Measurements from ENCODE around the gene ATG2A. TPM values are rescaled to one million over a fixed set of nuclear protein-coding genes. Genes with fewer than 3 reads are reported as not detected.

The ATG2A gene
- polyA plus RNA-seq, 1 donor (not counting 4 experiments of a cell fraction or from before 2014, with no cell fraction given), result 2.4 TPM

- DNase-seq (ENCODE audit: low read depth, low spot score) (no peak), FAIRE-seq (no peak)
- no peaks in the 10 kb centered on the region for H3K27me3 ChIP-seq (ENCODE audit: control insufficient read depth, extremely low read depth, insufficient read depth, low read length)
- no peaks in the 10 kb centered on the region for H3K9me3 ChIP-seq (ENCODE audit: control insufficient read depth, low read depth, low read length)
- H3K27ac ChIP-seq (ENCODE audit: control insufficient read depth, insufficient read depth, low read length), result no peak overlapping the region
- H4K20me1 ChIP-seq (ENCODE audit: control insufficient read depth, extremely low read depth, insufficient read depth, low read length), result peaks cover 22% of the 10 kb centered on the region
- no peak overlapping the region for H2AFZ ChIP-seq (ENCODE audit: control insufficient read depth, low read length)
- H3K9ac ChIP-seq (ENCODE audit: control insufficient read depth, extremely low read depth, insufficient read depth, low read length), result peak overlapping the region; percentile 26
- H3K79me2 ChIP-seq (ENCODE audit: control insufficient read depth, insufficient read depth, low read length), result peaks cover 79% of the 10 kb centered on the region
- peak overlapping the region; percentile 60 for H3K4me2 ChIP-seq (ENCODE audit: control insufficient read depth, extremely low read depth, insufficient read depth, low read depth, low read length)
- peaks cover 14% of the 10 kb centered on the region for H3K9me1 ChIP-seq (ENCODE audit: control insufficient read depth, extremely low read depth, insufficient read depth, low read length)
- no peak overlapping the region for H3K4me3 ChIP-seq (ENCODE audit: control insufficient read depth in 2 of 3, extremely low read depth in 1 of 3, insufficient read depth in 2 of 3, low read depth in 1 of 3, low read length in 3 of 3)
- peaks cover 65% of the 10 kb centered on the region for H3K4me1 ChIP-seq (ENCODE audit: control insufficient read depth, extremely low read depth, insufficient read depth, low read length)
- dilution Hi-C loops (cut with MboI; ENCODE audit: extremely low pct_ligation_motif_present, low sequenced_read_pairs), result no loop called here
- TF ChIP-seq CTCF (optimal IDR thresholded peaks at IDR 0.05 in 1 of 3, IDR thresholded peaks at IDR 0.05 in 1 of 3, conservative IDR thresholded peaks at IDR 0.05 in 1 of 3; ENCODE audit: extremely low read depth in 1 of 3, insufficient read depth in 2 of 3, low read length in 3 of 3) (no peak), EZH2 (IDR thresholded peaks at IDR 0.05; ENCODE audit: low read length) (no peak)
- peaks cover 25 to 55% of the 10 kb centered on the region in 2 experiments for H3K36me3 ChIP-seq (ENCODE audit: control insufficient read depth in 2 of 2, extremely low read depth in 1 of 2, insufficient read depth in 2 of 2, low read length in 2 of 2)
Observed at GRCh38 chr11:64870893-64871466, 46.0 kb downstream of the ATG2A start.

- Histone ChIP-seq H3K36me3 (ENCODE audit: control insufficient read depth in 2 of 2, extremely low read depth in 1 of 2, insufficient read depth in 2 of 2, low read length in 2 of 2) (peaks cover 26 to 53% of the 10 kb centered on the region in 2 experiments), H2AFZ (ENCODE audit: control insufficient read depth, low read length) (no peak overlapping the region), H3K4me2 (ENCODE audit: control insufficient read depth, extremely low read depth, insufficient read depth, low read depth, low read length) (peak overlapping the region; percentile 60), H3K4me3 (ENCODE audit: control insufficient read depth in 2 of 3, extremely low read depth in 1 of 3, insufficient read depth in 2 of 3, low read depth in 1 of 3, low read length in 3 of 3) (peak overlapping the region in 2 of 3 experiments; percentile 11 to 29), H3K27me3 (ENCODE audit: control insufficient read depth, extremely low read depth, insufficient read depth, low read length) (no peaks in the 10 kb centered on the region), H3K79me2 (ENCODE audit: control insufficient read depth, insufficient read depth, low read length) (peaks cover 79% of the 10 kb centered on the region), H3K4me1 (ENCODE audit: control insufficient read depth, extremely low read depth, insufficient read depth, low read length) (peaks cover 65% of the 10 kb centered on the region), H3K9me3 (ENCODE audit: control insufficient read depth, low read depth, low read length) (no peaks in the 10 kb centered on the region), H3K9me1 (ENCODE audit: control insufficient read depth, extremely low read depth, insufficient read depth, low read length) (peaks cover 11% of the 10 kb centered on the region), H4K20me1 (ENCODE audit: control insufficient read depth, extremely low read depth, insufficient read depth, low read length) (peaks cover 16% of the 10 kb centered on the region), H3K27ac (ENCODE audit: control insufficient read depth, insufficient read depth, low read length) (peak overlapping the region; percentile 80), H3K9ac (ENCODE audit: control insufficient read depth, extremely low read depth, insufficient read depth, low read length) (peak overlapping the region; percentile 42)
- dilution Hi-C loops (cut with MboI; ENCODE audit: extremely low pct_ligation_motif_present, low sequenced_read_pairs), result no loop called here
- no peak for TF ChIP-seq CTCF (optimal IDR thresholded peaks at IDR 0.05 in 1 of 3, IDR thresholded peaks at IDR 0.05 in 1 of 3, conservative IDR thresholded peaks at IDR 0.05 in 1 of 3; ENCODE audit: extremely low read depth in 1 of 3, insufficient read depth in 2 of 3, low read length in 3 of 3)
- no peak for TF ChIP-seq EZH2 (IDR thresholded peaks at IDR 0.05; ENCODE audit: low read length)
- no peak for FAIRE-seq
- DNase-seq (ENCODE audit: low read depth, low spot score), result no peak
Observed at GRCh38 chr11:64870176-64870892, 46.7 kb downstream of the ATG2A start.

Measured in keratinocyte (primary cell).